Inferior parietal cortex (tissue), 1 donor: Measurements from ENCODE around the gene MTHFSD.
"Not testable (repeated sequence)": the region's sequence is repeated elsewhere in the genome, so short reads cannot be mapped to it uniquely, and the experiment has no call there.

Experiments
- DNase-seq: peaks from one replicate; pipeline ENCODE4 v3.0.0-alpha.2; 2016; ENCODE audit errors: extremely low spot score

Gene MTHFSD

GRCh38 chr16:86554917-86555703 lies at the start of gene MTHFSD:
Gene MTHFSD, minus strand, starts transcription at chr16:86555235. Its CDS starts 51 bp downstream, at chr16:86555184.
- DNase-seq: peak; percentile 91

- no peak for DNase-seq
These were observed 49.6 kb upstream of the MTHFSD start for GRCh38 chr16:86604436-86605193.

- no peak for DNase-seq
These were observed 47.5 kb upstream of the MTHFSD start for GRCh38 chr16:86602521-86602920.

- DNase-seq: no peak
These were observed 46.3 kb upstream of the MTHFSD start for GRCh38 chr16:86601356-86601755.

- DNase-seq: no peak
These were observed 43.9 kb upstream of the MTHFSD start for GRCh38 chr16:86598607-86599565.

- DNase-seq: no peak
These were observed 43.0 kb upstream of the MTHFSD start for GRCh38 chr16:86597880-86598606.

GRCh38 chr16:86597126-86597879 lies 42.3 kb upstream of the MTHFSD start:
- no peak for DNase-seq

GRCh38 chr16:86595983-86596605 lies 41.1 kb upstream of the MTHFSD start:
- DNase-seq: no peak

- no peak for DNase-seq
These were observed 39.7 kb upstream of the MTHFSD start for GRCh38 chr16:86594721-86595120.

GRCh38 chr16:86593913-86594620 lies 39.0 kb upstream of the MTHFSD start:
- DNase-seq: no peak

- DNase-seq: no peak
These were observed 36.2 kb upstream of the MTHFSD start for GRCh38 chr16:86591270-86591669.

- DNase-seq: no peak
These were observed 35.6 kb upstream of the MTHFSD start for GRCh38 chr16:86590501-86591144.

GRCh38 chr16:86587955-86588354 lies 32.9 kb upstream of the MTHFSD start:
- not testable (repeated sequence) for DNase-seq

- no peak for DNase-seq
These were observed 32.5 kb upstream of the MTHFSD start for GRCh38 chr16:86587487-86587886.

- no peak for DNase-seq
These were observed 31.0 kb upstream of the MTHFSD start for GRCh38 chr16:86585821-86586611.

- no peak for DNase-seq
These were observed 30.0 kb upstream of the MTHFSD start for GRCh38 chr16:86584726-86585721.
